ENCODE data around the gene CBARP.

CBARP gene

GRCh38 chr19:1236576-1236975 lies 1.2 kb downstream of the CBARP start:
- FAIRE-seq: no peak

GRCh38 chr19:1235625-1236538 lies 1.9 kb downstream of the CBARP start:
- no peak for FAIRE-seq

- no peak for FAIRE-seq
These were observed 2.8 kb downstream of the CBARP start for GRCh38 chr19:1234955-1235380.

GRCh38 chr19:1234051-1234954 lies 3.5 kb downstream of the CBARP start:
- FAIRE-seq: no peak

GRCh38 chr19:1233115-1233667 lies 4.6 kb downstream of the CBARP start:
- FAIRE-seq: no peak

GRCh38 chr19:1232652-1233072 lies 5.1 kb downstream of the CBARP start:
- FAIRE-seq: no peak

GRCh38 chr19:1231729-1232637 lies 5.8 kb downstream of the CBARP start:
- FAIRE-seq: no peak

GRCh38 chr19:1230783-1231489 lies 6.9 kb downstream of the CBARP start:
- no peak for FAIRE-seq

- FAIRE-seq: no peak
These were observed 7.7 kb downstream of the CBARP start for GRCh38 chr19:1229924-1230782.

- no peak for FAIRE-seq
These were observed 8.5 kb downstream of the CBARP start for GRCh38 chr19:1229056-1229923.

- no peak for FAIRE-seq
These were observed 9.4 kb downstream of the CBARP start for GRCh38 chr19:1228161-1228957.

- no peak for FAIRE-seq
These were observed 10.3 kb downstream of the CBARP start for GRCh38 chr19:1227304-1228054.

GRCh38 chr19:1226522-1227303 lies 11.1 kb downstream of the CBARP start:
- FAIRE-seq: no peak

- no peak for FAIRE-seq
These were observed 11.6 kb downstream of the CBARP start for GRCh38 chr19:1226227-1226518.

GRCh38 chr19:1225440-1226226 lies 12.2 kb downstream of the CBARP start:
- no peak for FAIRE-seq

GRCh38 chr19:1224847-1225246 lies 13.0 kb downstream of the CBARP start:
- no peak for FAIRE-seq

Measured in TTC549 (cell line).